Fibroblast of skin of left quadriceps (primary cell): ENCODE data around the gene NEK6.
A peak's percentile ranks its signal among the peaks of the same experiment; 100 is the strongest.

Experiments
- DNase-seq, 2 experiments: peaks; one replicate each; pipeline ENCODE4 v3.0.0-alpha.2; 2013; ENCODE audit warnings: low read depth in 2 of 2

Gene NEK6

GRCh38 chr9:124257844-124258606 lies at the start of gene NEK6:
Gene NEK6 (plus strand): TSS chr9:124257949. CDS start chr9:124301965, 44,016 bp downstream.
- DNase-seq, result no peak

DNA sequence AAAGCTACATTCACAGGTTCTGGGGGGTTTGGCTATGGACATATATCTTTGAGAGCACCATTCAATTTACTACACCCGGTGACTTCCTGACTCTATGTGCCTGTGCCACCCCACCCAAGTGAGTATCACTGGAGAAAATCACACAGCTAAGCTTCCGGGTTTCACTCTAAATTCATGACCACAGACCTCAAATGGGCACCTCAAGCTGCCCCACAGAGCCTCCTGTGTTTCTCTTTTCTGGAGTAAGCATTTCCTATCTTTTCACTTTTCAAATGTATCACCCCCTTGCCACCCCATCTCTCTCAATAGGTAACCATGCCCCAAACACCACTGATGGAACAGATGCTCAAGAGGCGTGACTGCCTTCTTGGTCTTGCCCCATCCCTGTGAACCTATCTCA lies 49.2 kb upstream of the NEK6 start:
- DNase-seq, result no peak

- DNase-seq, result no peak
Measured at GRCh38 chr9:124209279-124209678, 48.5 kb upstream of the NEK6 start.

DNA sequence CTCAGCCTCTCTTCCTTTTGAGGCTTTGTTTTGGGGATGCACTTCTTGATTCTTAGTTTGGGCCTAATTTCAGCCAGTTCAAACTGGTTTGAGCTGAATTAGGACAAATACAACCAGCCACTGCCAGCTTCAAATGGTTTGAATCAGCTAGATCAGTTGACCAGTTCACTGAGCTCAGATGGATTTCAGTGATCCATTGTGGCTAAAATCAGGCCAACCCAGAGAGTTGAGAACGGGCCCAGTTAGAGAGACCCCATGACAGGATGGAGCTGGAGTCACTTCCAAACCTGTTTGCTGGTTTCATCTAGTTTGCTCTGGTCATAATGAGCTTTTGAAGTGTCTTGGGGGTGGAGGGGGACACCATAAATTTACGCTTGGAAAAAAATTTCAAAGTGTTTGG lies 48.0 kb upstream of the NEK6 start:
- no peak for DNase-seq

GRCh38 chr9:124210697-124211096 lies 47.1 kb upstream of the NEK6 start:
- DNase-seq, result peak; percentile 10 to 20

DNA sequence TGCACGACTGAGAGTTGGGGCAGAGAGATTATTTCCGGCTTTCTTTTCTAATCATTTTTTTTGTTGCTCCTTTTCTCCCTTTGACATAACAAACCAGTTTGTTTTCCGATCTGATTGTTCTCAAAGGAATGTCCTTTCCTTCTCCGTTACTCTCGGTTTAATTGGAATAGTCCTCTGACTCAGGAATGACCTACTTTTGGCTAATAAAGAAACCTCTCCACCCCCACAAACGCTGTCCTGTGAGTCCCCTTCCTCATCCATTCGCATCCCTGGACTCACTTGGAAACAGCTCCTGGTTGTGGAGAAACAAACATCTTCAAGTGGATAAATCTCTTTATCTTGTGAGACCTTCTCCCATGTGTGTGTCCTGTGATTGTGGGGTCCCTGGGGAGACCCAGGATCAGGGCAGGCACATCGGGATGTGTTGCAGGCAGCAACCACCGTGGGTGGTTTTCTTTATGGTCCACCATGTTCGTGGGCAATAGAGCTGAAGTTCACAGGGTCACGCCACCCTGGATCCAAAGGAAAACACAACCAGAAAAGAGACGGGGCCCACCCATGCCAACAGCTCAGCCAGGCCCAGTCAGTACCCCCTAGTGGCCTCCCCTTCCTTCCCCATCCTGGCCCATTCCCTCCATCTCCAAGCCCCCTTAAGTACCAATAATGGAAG lies 45.2 kb upstream of the NEK6 start:
- DNase-seq, result peak; percentile 26 to 36

- DNase-seq, result no peak
Measured at GRCh38 chr9:124213396-124213795, 44.4 kb upstream of the NEK6 start.

DNA sequence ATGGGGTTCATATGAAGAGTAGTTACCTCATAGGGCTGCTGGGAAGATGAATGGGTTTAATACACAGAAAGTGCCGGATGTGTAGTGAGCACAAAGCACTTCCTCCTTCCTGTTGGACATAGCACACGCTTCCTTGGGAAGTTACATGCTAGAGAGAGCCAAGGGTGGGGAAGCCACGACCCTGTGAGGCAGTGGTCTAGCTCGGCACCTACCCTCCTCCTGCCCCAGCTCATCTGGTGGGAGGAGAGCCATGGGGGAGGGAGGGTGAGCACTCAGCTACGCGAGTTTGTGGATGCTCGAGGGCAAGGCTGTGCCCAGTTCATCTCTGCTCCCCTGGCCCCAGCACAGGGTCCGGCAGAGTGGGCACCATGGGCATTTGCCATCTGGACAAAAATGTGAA lies 43.6 kb upstream of the NEK6 start:
- no peak for DNase-seq

- no peak for DNase-seq
Measured at GRCh38 chr9:124214596-124215367, 43.0 kb upstream of the NEK6 start.

DNA sequence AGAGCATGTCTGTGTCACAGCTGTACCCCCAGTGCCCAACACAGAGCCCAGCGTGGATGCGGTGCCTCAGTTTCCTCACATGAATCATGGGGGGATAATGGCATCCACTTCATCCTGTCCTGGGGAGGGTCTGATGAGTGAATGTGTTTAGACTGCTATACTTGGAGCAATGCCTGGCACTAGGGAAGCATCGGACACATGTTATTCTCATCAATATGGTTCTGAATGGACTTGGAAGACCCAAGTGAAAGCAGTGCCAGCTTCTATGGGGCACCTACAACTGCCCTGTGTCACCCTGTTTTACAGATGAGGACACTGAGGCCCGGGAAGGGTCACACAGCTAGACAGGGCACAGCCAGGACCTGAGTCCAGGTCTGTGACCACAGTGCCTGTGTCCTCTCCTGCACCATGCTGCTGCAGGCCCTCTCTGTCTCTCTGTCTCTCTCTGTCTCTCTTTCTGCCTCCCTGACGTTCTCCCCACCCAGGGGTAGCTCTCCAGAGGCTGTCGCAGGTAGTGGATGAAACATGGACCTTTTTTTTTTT lies 42.3 kb upstream of the NEK6 start:
- DNase-seq, result no peak

- DNase-seq, result no peak
Measured at GRCh38 chr9:124215956-124216355, 41.8 kb upstream of the NEK6 start.

DNA sequence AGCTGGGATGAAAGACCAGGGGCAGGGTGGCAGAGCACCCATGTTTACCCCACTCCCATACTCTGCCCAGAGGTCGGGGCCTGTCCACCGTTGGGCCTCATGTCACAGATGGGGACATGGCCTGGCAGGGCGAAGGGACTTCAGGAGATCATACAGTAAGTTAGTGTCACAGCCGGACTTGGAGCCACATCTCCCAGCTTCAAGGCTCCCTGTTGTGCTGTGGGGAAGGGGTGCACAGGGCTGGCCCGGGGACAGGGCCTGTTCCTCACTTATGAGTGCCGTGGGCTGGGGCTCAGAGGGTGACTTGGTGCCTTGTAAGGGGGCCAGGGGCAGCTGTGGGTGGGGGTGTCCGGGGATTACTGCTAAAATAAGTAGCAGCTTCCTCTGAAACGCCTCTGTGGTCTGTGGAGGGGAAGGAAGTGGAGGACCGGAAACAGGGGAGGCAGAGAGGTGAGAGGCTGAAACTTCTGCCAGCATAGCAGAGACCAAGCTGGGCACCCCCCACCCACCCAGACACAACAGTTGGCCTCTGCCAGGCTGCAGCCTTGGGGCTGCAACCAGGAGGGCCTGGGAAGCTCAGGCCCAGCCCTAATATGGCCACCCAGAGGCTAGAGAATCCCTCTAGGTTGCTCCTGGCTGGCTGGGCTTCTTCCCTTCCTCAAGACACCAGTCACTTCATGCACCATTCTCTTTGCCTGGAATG lies 41.1 kb upstream of the NEK6 start:
- DNase-seq, result no peak

- DNase-seq, result no peak
Measured at GRCh38 chr9:124217836-124218437, 39.8 kb upstream of the NEK6 start.

DNA sequence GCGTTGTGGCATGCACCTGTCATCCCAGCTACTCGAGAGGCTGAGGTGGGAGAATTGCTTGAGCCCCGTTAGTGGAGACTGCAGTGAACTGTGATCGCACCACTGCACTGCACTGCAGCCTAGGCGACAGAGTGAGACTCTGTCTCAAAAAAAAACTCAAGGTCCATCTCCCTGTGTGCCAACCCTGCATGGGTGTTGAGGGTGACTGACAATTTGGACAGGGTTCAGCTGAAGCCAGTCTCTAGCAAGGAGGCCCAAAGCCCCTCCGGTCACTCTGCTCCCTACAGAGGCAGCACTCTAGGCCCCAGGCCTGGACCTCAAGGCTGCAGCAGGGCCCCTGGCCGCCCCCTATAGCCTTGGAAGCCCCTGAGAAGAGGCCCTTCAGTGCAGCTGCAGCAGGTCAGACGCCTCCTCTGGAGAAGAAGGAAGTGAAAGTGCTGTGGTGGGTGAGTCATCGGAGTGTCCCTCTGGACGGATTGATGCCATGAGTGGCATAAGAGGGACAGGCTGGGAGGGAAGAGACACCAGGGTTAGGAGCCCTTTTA lies 39.2 kb upstream of the NEK6 start:
- no peak for DNase-seq

DNA sequence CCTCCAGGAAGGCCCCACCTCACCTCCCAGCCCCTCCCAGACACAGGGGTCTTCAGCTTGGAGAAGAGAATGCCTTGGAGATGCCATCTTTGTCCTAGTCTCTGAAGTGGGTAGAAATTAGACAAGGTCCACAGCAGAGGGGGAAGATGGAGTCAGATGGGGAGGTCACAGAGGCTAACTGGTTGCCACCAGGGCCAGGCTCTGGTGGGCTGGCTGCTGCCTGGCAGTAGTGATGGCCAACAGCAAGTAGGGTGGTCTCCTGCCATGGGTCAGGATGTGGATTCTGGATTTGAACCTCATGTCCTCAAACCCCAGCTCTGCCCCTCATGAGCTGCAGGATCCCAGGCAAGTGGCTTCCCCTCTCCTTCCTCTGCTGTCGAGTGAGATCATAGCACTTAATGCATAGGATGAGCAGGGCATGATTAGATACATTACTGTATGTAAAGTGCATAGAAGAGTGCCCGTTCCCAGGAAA lies 38.7 kb upstream of the NEK6 start:
- no peak for DNase-seq

- no peak for DNase-seq
Measured at GRCh38 chr9:124220946-124221451, 36.8 kb upstream of the NEK6 start.

DNA sequence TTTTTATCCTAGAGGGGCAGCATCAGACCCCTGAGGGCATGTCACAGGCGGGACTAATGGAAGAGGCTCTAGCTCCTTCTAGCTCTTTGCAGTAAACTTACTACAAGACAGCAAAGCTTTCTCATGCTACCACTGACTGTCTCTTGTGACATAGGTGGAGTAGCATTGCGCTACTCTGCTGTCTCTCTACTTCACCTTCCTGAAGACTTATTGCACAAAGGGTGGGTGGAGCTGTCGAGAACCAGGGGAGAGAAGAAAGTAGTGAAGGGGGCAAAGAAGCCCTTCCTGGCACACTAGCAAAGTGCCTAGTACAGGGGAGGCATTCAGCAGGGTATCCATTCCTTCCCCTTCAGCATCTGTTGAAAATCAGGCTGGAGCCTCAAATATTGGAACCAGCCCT lies 36.1 kb upstream of the NEK6 start:
- no peak for DNase-seq

GRCh38 chr9:124222109-124222508 lies 35.6 kb upstream of the NEK6 start:
- no peak for DNase-seq

DNA sequence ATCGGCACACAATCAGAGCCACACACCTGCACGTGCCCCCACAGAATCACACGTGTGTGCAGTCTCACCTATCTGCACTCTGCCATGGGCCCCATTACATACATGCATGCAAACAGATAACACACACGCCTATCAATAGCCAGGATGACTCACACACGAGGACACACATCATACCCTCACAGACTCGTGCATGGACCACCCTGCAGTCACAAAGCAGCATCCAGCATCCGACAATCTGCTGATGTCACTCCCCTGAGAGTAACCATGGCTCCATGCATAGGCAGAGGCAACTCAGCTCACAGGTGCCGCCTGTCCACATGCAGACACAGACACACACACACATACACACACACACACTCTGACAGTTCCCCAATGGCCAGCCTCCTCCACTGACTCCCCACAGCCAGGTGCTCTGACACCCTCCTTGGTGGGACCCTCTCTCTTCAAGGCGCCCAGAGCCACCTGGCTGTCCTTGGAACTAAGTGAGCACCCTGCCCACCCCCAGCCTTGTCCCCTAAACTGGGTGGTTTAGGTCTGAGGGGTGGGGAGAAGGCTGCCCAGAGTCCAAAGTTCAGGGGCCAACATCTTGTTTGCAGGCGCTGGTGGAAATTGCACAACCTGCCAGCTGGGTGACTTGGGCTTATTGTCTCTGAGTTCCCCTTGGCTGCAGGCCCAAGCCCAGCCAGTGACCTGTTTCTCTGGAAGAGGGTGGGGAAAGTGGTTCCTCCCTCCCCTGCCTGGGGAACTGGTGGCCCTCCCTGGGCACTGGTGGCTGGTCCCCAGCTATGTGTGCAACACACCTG lies 34.6 kb upstream of the NEK6 start:
- DNase-seq, result no peak

DNA sequence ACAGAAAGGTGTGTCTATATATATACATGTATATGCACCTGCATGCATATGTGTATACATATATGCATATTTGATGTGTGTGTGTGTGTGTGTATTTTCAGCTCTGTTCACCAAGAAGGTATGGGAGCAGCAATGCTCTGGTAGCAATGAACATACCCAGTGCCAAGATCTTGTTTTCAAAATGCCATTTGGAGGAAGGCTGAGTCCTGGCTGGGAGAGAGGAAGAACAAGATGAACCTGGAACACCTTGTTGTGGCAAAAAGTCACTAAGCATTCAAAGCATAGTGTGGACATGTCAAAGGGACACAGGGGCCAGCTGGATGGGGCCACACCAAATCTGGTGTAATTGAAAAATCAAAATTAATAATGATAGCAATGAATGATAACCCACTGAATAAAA lies 31.8 kb upstream of the NEK6 start:
- no peak for DNase-seq
